Stimulated activated CD8-positive, alpha-beta memory T cell treated with anti-CD3 and anti-CD28 coated beads, Interleukin-12 subunit alpha, Interleukin-12 subunit beta, amount 100 ng/mL, for 24 hours (primary cell): ENCODE results near the gene CAMTA1.

ENCODE experiments used
- DNase-seq: peaks from one replicate; pipeline ENCODE4 v3.0.0-alpha.2; 2020; ENCODE audit errors: extremely low read depth

Gene CAMTA1

GRCh38 chr1:7474143-7474490, 688.9 kb downstream of the CAMTA1 start:
- no peak for DNase-seq

- DNase-seq = no peak
Observed at GRCh38 chr1:7474786-7475502, 689.7 kb downstream of the CAMTA1 start.

- DNase-seq = no peak
Observed at GRCh38 chr1:7475691-7476090, 690.4 kb downstream of the CAMTA1 start.

- DNase-seq = no peak
Observed at GRCh38 chr1:7476402-7476801, 691.1 kb downstream of the CAMTA1 start.

- no peak for DNase-seq
Observed at GRCh38 chr1:7476861-7477547, 691.8 kb downstream of the CAMTA1 start.

GRCh38 chr1:7477593-7477992, 692.3 kb downstream of the CAMTA1 start:
- DNase-seq = no peak

- no peak for DNase-seq
Observed at GRCh38 chr1:7478142-7478790, 693.0 kb downstream of the CAMTA1 start.

- no peak for DNase-seq
Observed at GRCh38 chr1:7478809-7479499, 693.7 kb downstream of the CAMTA1 start.

GRCh38 chr1:7479571-7479970, 694.3 kb downstream of the CAMTA1 start:
- no peak for DNase-seq

- DNase-seq = no peak
Observed at GRCh38 chr1:7481194-7481593, 695.9 kb downstream of the CAMTA1 start.

- DNase-seq = no peak
Observed at GRCh38 chr1:7482077-7482476, 696.8 kb downstream of the CAMTA1 start.

- no peak for DNase-seq
Observed at GRCh38 chr1:7482772-7483495, 697.7 kb downstream of the CAMTA1 start.

GRCh38 chr1:7483634-7484383, 698.6 kb downstream of the CAMTA1 start:
- DNase-seq = no peak

GRCh38 chr1:7485086-7485780, 700.0 kb downstream of the CAMTA1 start:
- no peak for DNase-seq

GRCh38 chr1:7485826-7486225, 700.6 kb downstream of the CAMTA1 start:
- no peak for DNase-seq

GRCh38 chr1:7487766-7488474, 702.7 kb downstream of the CAMTA1 start:
- DNase-seq = no peak

- no peak for DNase-seq
Observed at GRCh38 chr1:7488475-7488842, 703.2 kb downstream of the CAMTA1 start.

GRCh38 chr1:7489586-7489985, 704.3 kb downstream of the CAMTA1 start:
- no peak for DNase-seq

- DNase-seq = no peak
Observed at GRCh38 chr1:7490576-7490975, 705.3 kb downstream of the CAMTA1 start.
